ENCODE measurements around the gene TIMP4.

Gene TIMP4

DNA sequence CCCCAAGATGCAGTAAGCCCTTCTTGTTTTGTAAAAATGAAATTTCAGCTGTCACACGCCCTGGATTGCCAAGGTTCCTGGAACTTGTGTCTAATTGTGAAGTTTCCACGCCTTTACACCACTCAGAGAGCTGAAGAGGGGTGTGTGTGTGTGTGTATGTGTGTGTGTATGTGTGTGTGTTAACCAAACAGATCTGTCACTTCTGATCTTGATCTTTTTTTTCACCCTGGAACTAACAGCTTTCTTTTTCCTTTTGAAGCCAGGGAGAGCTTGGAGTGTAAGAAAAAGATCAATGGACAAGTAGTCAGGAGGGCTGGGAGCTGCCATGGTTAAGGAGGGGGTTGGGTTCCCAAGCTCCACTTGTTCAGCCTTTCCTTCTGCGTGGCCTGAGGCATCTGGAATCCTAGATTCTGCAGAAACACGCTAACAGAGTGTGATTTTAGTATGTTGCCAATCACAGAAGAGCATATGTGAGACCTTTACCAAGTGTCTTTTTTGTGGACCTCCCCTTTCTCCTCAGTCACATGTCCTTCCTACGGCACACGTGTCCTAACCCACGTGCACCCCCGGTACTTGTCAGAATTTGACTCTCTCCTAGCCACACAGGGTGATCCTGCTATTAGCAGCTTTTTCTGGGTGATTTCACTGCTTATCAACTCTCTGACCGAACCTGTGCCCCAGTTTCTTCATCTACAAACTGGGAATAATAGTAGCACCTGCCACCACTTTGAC lies 11.5 kb downstream of the TIMP4 start:
- no peak for TF ChIP-seq ZNF274 (IDR thresholded peaks at IDR 0.05; ENCODE audit: low read depth, low read length)
- H3K4me3 ChIP-seq (ENCODE audit: low read length) = no peak overlapping the region

DNA sequence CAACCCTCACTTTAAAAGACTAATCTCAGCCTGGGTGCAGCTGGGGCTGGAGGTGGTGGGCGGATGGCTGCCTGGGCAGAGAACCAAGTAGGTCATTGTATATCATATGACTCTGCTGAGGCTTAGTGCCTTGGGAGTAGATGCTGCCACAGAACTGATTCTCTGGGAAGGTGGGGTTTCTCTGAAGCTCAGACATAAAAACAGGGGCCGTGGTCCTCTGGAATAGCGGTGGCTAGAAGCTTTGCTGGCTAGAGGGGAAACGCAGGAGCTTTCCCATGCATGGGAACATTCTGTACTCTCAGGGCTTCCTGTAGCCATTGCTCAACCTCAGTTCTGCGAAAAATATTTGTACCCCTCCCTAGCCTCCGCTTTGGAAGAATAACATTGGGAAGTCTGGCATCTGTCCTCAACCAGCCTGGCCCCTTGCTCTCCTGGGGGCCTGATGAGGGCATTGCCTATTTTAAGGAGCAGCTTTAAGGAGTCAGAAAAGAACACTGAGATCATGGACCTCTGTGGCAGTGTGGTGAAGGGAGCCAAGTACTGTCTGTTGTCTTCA lies 14.7 kb downstream of the TIMP4 start:
- TF ChIP-seq ZNF274 (IDR thresholded peaks at IDR 0.05; ENCODE audit: low read depth, low read length) = no peak
- H3K4me3 ChIP-seq (ENCODE audit: low read length) = no peak overlapping the region

DNA sequence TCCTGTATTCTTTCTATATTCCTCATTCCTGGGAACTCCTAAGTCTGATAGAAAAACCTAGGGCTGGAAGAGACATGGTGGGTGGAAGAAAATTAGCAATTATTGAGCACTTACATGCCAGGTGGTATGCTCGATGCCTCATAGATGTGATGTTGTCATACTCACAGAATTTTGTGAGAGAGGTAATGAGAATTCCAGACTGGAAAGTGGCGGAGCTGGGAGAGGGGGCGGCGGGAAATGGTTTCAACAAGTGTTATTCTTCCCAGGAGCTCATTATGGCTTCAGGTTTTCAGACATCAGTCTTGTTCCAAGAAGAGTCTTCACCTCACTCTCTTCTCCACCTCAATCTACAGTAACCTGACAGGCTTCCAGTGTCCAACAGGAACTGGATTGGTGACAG lies 16.2 kb downstream of the TIMP4 start:
- H3K4me3 ChIP-seq (ENCODE audit: low read length) = no peak overlapping the region
- TF ChIP-seq ZNF274 (IDR thresholded peaks at IDR 0.05; ENCODE audit: low read depth, low read length) = no peak

DNA sequence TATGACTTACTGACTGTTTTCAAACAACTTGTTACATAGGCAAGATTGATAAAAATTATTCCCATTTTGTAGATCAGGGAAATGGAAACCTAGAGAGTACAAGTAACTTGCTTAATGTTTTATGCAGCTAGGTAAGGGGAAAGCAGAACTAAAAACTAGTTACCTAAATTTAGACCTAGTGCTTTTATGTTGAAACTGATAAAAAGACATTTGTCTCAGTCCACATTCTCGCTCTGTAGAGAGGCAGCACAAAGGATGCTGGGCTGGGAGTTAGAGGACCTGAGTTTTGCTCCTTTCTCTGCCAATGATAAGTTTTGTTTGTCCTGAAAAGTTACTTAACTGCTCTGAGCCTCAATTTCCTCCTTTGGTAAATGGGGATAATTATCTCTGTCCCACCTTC lies 17.4 kb downstream of the TIMP4 start:
- no peak for TF ChIP-seq ZNF274 (IDR thresholded peaks at IDR 0.05; ENCODE audit: low read depth, low read length)
- H3K4me3 ChIP-seq (ENCODE audit: low read length) = no peak overlapping the region

DNA sequence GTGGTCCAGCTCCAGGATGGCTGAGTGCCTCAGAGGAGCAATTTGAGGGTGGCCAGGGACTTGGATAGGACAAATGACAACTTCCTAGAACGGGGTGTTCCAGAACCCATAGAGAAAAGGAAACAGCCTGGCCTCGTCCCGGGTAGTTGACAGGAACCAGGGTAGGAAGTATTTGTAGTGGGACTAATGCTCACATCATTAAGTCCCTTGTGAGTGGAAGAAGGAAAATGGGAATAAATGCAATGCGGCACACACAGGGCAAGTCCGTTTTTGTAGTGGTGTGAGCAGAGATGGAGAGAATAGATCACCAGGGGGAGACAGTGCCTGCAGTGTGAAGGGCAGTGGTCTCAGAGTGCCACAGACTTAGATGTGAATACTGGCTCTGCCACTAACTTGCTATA lies 19.6 kb downstream of the TIMP4 start:
- H3K4me3 ChIP-seq (ENCODE audit: low read length) = no peak overlapping the region
- no peak for TF ChIP-seq ZNF274 (IDR thresholded peaks at IDR 0.05; ENCODE audit: low read depth, low read length)

DNA sequence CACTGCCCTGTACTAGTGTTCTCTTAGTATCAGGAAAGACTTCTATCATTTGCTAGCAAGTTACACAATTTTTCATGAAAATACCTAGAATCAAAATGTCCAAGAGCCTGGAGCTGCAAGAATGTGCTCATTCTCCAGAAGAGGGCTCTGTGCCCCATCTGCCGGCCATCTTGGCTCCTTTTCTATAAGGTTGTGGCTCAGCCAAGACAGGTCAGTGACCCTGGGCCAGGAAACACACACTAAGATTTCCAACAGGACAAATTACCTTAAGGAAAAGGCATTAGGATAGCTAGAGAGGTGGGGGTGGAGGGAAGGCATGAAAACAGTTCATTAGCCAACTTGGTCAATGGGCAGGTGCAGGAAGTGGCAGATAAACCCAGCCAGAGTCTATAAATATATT lies 20.7 kb downstream of the TIMP4 start:
- TF ChIP-seq ZNF274 (IDR thresholded peaks at IDR 0.05; ENCODE audit: low read depth, low read length) = no peak
- H3K4me3 ChIP-seq (ENCODE audit: low read length) = no peak overlapping the region

DNA sequence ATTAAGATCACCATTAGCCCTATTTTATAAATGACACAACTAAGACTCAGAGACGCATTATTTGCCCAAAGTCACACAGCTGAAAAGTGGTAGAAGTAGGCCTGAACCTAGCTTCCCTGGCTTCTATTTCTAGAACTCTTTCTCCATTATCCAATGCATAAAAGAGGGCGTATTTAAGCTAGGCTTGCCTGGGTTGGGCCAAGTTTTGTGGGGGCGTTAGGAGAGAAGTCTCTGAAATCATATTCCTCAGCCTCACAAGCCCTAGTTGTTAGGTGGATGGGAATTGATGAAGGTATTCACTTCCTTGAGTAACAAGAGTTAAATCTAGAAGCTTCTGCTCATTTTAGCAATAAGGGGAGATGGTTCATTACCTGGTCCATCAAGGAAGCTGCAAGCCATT lies 22.3 kb downstream of the TIMP4 start:
- TF ChIP-seq ZNF274 (IDR thresholded peaks at IDR 0.05; ENCODE audit: low read depth, low read length) = no peak
- H3K4me3 ChIP-seq (ENCODE audit: low read length) = no peak overlapping the region

DNA sequence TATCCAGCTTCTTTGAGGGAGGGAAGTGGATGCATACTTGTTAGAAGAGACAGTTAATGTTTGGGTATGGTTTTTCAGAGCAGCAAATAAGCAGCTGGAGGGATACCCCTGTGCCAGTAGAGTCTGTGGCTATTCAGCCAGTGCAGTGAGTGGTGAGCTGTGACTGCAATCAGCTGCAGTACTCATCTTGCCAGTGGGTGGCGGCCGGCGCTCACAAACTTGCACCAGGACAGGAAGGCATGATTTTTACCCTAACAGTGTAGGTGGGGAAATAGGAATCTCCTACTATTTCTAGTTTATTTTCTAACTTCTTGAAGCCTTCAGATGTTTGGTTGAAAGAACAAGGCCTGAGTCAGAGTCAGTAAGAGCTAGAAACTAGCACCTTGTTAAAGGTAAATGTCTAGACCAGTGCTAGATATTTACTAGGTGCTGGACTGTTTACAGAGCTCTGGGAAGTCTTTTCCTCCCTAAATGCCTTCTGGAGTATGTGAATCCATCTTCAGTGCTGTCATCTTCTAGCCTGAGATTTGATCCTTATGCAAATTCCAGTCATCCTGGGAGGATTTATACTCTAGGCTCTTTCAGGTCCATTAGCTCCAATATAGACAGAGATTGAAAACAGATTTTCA lies 23.6 kb downstream of the TIMP4 start:
- TF ChIP-seq ZNF274 (IDR thresholded peaks at IDR 0.05; ENCODE audit: low read depth, low read length) = no peak
- H3K4me3 ChIP-seq (ENCODE audit: low read length) = no peak overlapping the region

DNA sequence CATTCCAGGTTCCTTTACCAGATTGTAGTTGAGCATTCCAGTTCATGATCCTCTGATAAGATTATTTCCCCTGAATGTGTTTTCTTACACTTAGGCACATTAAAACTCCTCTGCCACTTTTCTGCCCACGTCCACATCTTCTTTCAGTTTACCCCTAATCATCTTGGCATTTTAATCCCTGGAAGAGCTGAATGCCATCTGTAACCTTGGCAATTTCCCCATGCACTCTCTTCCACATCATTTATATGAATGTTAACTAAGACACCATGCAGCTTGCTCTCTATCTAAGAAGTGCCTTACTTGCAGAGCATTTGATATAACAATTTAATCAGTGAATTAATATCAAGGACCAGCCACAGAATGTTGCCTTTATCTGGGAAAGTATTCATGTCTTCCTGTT lies 25.8 kb downstream of the TIMP4 start:
- H3K4me3 ChIP-seq (ENCODE audit: low read length) = no peak overlapping the region
- TF ChIP-seq ZNF274 (IDR thresholded peaks at IDR 0.05; ENCODE audit: low read depth, low read length) = no peak

DNA sequence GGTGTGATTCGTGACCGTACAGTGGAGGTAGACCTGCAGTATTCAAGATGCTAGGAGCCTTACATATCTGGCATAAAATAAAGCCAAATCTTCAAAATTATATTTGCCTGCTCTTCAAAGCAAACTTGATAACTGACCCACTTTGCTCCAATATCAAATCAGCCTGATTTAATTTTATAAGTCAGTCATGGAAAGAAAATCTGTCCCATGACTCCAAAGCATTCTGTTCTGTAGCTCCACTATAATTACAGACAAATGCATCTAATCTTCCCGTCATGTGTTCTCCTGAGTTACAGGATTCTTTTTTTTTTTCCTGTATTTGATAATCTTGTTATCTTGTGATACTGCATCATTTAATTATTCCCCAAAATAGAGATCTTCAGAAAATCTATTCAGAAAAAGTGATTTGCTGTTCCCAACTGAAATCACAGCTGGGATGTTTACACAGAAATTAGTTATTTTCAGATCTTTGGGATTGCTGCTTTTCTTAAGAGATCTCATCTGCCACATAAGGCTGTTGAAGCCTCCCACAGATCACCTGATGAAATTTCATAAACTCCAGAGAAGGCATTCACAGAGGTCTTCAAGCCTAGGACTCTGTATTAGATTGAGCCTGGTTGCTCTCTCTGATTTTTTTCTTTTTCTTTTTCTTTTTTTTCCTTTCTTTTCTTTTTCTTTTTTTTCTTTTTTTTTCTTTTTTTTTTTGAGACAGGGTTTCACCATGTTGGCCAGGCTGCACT lies 27.2 kb downstream of the TIMP4 start:
- no peak overlapping the region for H3K4me3 ChIP-seq (ENCODE audit: low read length)
- no peak for TF ChIP-seq ZNF274 (IDR thresholded peaks at IDR 0.05; ENCODE audit: low read depth, low read length)

DNA sequence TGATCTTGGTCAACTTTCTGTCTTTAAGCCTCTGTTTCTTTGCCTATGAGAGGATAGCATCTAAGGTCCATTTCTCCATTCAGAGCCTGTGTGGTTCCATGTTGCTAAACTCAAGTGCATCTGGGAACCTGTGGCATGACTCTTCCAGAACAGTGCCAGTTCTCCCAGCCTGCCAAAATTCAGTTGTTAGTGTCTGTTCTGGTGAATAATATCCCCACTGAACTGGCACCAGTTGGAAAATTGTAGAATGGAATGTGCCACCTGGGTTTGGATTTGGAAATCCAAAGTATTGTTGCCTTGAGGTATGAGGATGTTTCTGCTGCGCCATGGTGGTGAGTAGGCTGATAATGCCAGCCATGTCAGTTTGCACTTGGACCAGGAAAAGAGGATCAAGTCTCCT lies 31.3 kb downstream of the TIMP4 start:
- H3K4me3 ChIP-seq (ENCODE audit: low read length) = no peak overlapping the region
- no peak for TF ChIP-seq ZNF274 (IDR thresholded peaks at IDR 0.05; ENCODE audit: low read depth, low read length)

DNA sequence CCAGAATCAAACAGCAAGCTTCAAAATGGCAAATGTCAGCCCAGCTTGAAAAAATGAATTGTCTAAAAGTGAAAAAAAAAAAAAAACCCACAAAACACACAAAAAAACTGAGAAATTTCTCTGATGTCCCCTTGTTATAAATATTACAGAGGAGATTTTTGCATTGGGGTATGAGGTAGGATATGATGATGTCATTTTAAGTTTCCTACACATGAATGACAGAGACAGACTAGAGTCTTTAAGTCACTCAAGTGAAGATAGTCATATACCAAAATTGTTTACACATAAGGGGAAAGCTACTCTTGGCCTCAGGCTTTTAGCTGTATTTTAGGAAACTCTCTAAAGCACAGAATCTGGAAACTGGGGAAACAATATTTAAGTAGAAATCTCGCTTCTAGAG lies 32.9 kb downstream of the TIMP4 start:
- no peak for TF ChIP-seq ZNF274 (IDR thresholded peaks at IDR 0.05; ENCODE audit: low read depth, low read length)
- H3K4me3 ChIP-seq (ENCODE audit: low read length) = no peak overlapping the region

DNA sequence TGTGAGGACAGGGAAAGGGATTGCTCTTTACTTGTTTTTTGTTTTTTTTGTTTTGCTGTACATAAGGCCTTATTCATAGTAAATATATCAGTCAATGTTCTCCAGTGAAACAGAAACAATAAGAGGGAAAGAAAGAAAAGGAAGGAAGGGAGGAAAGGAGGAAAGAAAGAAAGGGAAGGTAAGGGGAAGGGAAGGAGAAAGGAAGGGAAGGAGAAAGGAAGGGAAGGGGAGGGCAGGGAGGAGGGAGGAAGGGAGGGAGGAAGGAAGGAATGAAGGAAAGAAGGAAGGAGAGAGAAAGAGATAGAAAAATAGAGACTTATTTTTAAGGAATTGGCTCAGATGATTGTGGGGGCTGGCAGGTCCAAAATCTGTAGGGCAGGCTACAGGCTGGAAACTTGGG lies 37.2 kb downstream of the TIMP4 start:
- no peak for TF ChIP-seq ZNF274 (IDR thresholded peaks at IDR 0.05; ENCODE audit: low read depth, low read length)
- no peak overlapping the region for H3K4me3 ChIP-seq (ENCODE audit: low read length)

DNA sequence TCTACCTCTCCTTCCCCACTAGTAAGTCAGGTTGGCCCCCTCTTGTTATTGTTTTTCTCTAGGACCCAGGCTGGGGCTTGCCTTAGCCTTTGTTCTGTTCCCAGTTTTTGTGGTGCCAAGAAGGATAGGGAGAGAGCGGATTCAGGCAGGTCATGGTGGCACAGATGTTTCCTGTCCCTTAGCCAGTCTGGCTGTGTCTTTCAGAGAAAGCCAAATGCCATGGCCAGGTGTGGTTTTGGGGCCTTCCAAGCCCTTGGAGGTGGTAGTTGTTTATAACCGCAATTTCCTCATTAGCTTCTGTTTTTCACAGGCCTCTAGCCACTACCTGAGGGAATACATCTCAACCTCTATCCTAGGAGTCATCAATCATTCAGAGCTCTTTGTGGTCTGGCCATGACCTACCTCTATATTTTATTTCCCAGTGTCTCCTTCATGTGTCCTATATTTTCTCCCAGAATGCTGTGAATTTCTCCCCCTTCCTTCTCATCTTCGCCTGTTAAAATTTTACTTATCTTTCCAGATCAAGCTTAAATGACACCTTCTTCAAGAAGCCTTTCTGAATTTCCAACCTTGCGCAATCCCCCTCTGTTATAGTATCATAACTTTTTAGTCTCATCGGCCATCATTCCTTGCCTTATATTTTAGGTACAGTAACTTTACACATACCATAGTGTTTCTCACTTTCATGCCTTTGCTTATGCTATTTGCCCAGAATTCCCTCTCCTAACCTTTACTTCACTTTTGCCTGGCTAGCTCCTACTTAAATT lies 38.2 kb downstream of the TIMP4 start:
- H3K4me3 ChIP-seq (ENCODE audit: low read length) = no peak overlapping the region
- TF ChIP-seq ZNF274 (IDR thresholded peaks at IDR 0.05; ENCODE audit: low read depth, low read length) = no peak
